ENCODE results near the gene C12orf56.
"Not testable (repeated sequence)": the region's sequence is repeated elsewhere in the genome, so short reads cannot be mapped to it uniquely, and the experiment has no call there.

Gene C12orf56

DNA sequence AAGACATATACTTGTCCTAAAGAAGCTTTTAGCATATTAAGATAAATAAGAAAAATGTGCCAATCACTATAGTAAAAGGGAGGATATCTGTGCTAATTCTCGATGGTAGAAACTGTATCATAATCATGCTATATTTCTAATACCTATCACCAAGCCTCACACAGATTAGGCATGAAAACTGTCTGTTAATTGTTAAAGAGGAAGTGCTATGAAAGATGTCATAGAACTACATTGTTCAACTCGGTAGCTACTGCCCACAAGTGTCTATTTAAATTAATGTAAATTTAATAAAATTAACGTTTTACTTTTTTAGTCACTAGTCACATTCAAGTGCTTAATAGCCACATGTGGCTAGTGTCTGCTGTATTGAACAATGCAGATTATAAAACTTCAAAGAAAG lies 90.9 kb downstream of the C12orf56 start:
- DNase-seq: no peak

DNA sequence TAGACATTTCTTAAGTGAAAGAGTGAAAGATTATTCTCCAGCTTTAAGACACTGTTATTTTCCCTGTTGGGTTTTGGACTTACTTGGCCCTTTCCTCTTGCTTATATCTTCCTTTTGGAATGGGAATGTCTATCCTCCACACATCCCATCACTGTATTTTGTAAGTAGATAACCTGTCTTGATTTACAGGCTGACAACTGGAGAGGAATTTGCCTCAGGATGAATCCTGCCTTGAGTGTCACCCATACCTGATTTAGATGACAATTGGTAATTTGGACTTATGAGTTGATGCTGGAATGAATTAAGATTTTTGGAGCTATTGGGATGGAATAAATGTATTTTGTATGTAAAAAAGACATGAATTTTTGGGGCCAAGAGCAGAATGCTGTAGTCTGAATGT lies 94.3 kb downstream of the C12orf56 start:
- DNase-seq: no peak

GRCh38 chr12:64293654-64294364 lies 96.7 kb downstream of the C12orf56 start:
- no peak for DNase-seq

DNA sequence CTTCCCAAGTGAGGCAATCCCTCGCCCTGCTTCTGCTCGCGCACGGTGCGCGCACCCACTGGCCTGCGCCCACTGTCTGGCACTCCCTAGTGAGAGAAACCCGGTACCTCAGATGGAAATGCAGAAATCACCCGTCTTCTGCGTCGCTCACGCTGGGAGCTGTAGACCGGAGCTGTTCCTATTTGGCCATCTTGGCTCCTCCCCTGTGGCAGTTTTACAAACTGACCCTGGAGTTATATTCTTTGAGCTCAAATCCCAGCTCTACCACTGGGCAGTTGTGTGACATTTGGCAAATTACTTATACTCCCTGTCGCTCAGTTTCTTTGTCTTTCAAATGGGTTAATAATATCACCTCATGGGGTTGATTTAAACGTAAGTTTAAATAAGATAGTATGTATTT lies 97.4 kb downstream of the C12orf56 start:
- DNase-seq: not testable (repeated sequence)

- DNase-seq: peak; percentile 63
Observed at GRCh38 chr12:64286521-64286920, 104.0 kb downstream of the C12orf56 start.

- DNase-seq: peak; percentile 65
Observed at GRCh38 chr12:64284256-64284655, 106.3 kb downstream of the C12orf56 start.

- DNase-seq: no peak
Observed at GRCh38 chr12:64278421-64278820, 112.1 kb downstream of the C12orf56 start.

- peak; percentile 31 for DNase-seq
Observed at GRCh38 chr12:64273527-64274403, 116.8 kb downstream of the C12orf56 start.

- DNase-seq: no peak
Observed at GRCh38 chr12:64270411-64270810, 120.1 kb downstream of the C12orf56 start.

GRCh38 chr12:64269161-64269560 lies 121.4 kb downstream of the C12orf56 start:
- DNase-seq: no peak

GRCh38 chr12:64268409-64268808 lies 122.1 kb downstream of the C12orf56 start:
- no peak for DNase-seq

DNA sequence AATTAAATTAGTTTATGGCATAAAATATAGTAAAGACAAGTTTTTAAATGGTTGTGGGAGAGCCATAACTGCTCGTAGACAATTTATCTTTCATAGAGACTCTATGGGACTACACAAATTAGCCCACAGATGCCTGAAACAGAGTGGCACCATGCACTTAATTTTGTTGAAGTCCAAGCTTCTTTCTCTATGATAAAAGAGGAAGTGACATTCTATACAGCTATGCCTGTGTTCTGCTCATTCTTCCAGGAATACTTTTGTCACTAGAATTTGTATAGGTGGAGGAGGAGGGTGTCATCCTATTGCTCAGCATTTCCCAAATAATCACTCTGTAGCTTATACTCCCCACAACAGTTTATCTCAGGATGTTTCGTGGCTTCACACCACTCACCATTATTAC lies 124.7 kb downstream of the C12orf56 start:
- no peak for DNase-seq

GRCh38 chr12:64261813-64262212 lies 128.7 kb downstream of the C12orf56 start:
- no peak for DNase-seq

GRCh38 chr12:64258576-64258975 lies 132.0 kb downstream of the C12orf56 start:
- DNase-seq: no peak

GRCh38 chr12:64256166-64256800 lies 134.3 kb downstream of the C12orf56 start:
- peak; percentile 42 for DNase-seq

DNA sequence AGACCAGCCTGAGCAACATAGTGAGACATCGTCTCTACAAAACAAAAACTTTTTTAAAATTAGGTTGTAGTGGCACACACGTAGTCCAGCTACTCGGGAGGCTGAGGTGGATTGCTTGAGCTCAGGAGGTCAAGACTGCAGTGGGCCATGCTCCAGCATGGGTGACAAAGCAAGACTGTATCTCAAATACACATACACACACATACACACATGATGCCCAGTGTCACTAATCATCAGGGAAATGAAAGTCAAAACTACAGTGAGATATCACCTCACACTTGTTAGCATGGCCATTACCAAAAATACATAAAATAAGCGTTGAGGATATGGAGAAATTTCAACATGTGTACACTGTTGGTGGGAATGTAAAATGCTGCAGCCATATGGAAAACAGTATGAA lies 135.3 kb downstream of the C12orf56 start:
- DNase-seq: no peak

- DNase-seq: no peak
Observed at GRCh38 chr12:64253356-64253755, 137.2 kb downstream of the C12orf56 start.

DNA sequence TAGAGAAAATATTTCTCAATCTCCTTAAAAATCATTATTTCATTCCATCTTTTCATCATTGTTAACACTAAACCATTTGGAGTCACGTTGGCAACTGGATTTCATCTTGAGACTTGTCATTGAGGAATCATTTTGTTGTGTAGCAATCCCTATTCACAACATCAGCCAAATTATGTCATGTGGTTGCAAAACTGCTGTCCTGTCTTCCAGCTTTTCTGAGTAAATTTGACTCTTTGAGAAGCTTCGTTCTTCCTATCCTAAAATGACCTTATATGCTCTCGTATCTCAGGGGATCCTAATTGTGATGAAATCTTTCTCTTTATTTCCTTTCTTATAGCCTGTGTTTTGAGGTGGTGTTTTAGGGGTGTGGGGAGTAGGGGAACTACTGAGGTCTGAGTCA lies 137.9 kb downstream of the C12orf56 start:
- DNase-seq: no peak

GRCh38 chr12:64243809-64244208 lies 146.7 kb downstream of the C12orf56 start:
- DNase-seq: no peak

DNA sequence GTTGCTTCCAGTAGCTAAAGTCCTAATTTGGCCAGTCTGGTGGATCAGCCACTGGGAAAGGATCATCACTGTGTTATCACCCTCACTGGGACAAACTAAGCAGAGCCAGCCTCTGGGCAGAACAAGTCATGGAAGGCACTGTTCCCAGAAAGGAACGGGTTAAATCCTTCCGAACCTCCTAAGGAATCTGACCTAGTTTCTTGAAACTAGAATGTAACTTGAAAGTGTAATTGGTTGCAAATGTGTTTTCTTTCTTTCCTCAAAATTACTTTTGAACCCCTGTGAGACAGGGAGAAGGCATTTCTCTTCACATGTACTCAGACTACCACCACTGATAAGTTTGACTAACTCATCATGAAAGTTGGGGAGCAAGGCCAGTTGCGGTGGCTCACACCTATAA lies 149.8 kb downstream of the C12orf56 start:
- DNase-seq: no peak

GRCh38 chr12:64237382-64237781 lies 153.2 kb downstream of the C12orf56 start:
- no peak for DNase-seq

GRCh38 chr12:64236549-64236948 lies 154.0 kb downstream of the C12orf56 start:
- no peak for DNase-seq

DNA sequence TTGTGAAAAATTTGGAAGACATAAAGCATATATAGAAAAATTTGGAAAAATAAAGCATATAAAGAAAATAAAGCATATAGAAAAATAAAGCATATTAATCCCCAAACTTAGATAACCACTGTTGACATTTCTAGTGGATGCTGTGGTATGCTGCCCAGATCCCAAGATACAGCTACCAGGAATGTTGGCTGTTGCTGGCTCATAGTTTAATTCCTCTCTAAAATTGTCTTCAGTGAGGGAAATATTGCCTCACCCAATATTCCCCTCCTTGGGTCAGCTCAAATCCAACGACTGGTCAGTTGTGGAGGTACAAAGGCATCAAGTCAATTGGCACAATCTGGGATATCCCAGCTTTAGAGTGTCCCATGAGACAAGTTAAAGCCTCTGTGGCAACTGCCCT lies 158.4 kb downstream of the C12orf56 start:
- no peak for DNase-seq

GRCh38 chr12:64229796-64230195 lies 160.8 kb downstream of the C12orf56 start:
- DNase-seq: no peak

Measured in retina (tissue), 1 donor.